ENCODE measurements around the gene KIAA1217.

- TF ChIP-seq CTCF (IDR thresholded peaks at IDR 0.05; ENCODE audit: low read depth, low read length, poor library complexity, severe bottlenecking): no peak
- no peak for TF ChIP-seq EZH2phosphoT487 (IDR thresholded peaks at IDR 0.05; ENCODE audit: borderline replicate concordance, low read length)
Measured at GRCh38 chr10:24481241-24481640, 272.3 kb downstream of the KIAA1217 start.
